Inferior parietal cortex (tissue), 1 donor: ENCODE data around the gene PLBD2.

Experiments
- DNase-seq: peaks from one replicate; pipeline ENCODE4 v3.0.0-alpha.2; 2016; ENCODE audit errors: extremely low spot score

PLBD2 gene

GRCh38 chr12:113370923-113371682 is 12.7 kb downstream of the PLBD2 start:
- no peak for DNase-seq

- DNase-seq = no peak
Observed at GRCh38 chr12:113371808-113372207, 13.4 kb downstream of the PLBD2 start.

- no peak for DNase-seq
Observed at GRCh38 chr12:113372371-113372770, 14.0 kb downstream of the PLBD2 start.

- DNase-seq = no peak
Observed at GRCh38 chr12:113373440-113373839, 15.1 kb downstream of the PLBD2 start.

- DNase-seq = no peak
Observed at GRCh38 chr12:113373969-113374368, 15.6 kb downstream of the PLBD2 start.

- DNase-seq = no peak
Observed at GRCh38 chr12:113374823-113375428, 16.5 kb downstream of the PLBD2 start.

- no peak for DNase-seq
Observed at GRCh38 chr12:113378291-113378690, 19.9 kb downstream of the PLBD2 start.

DNA sequence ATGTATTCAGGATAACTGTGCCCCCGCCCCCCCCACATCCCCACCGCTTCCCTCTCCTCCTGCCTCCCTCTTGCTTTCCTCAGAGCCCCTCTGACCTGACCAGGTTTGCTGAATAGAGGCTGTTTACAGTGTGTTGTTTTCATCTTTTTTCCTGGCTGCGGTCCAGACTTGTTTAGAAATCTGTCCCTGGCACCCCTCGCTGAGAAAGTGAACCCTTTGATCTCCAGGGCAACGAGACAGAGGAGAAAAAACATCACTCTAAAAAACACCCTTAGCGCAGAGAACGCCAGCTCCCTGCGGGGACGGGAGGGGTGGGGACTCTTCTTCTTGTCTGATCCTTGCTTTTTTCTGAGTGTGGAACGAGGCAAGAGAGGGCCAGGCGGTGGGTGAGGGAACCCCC is 22.8 kb downstream of the PLBD2 start:
- DNase-seq = no peak

- no peak for DNase-seq
Observed at GRCh38 chr12:113382206-113382605, 23.8 kb downstream of the PLBD2 start.

GRCh38 chr12:113384778-113385177 is 26.4 kb downstream of the PLBD2 start:
- no peak for DNase-seq

DNA sequence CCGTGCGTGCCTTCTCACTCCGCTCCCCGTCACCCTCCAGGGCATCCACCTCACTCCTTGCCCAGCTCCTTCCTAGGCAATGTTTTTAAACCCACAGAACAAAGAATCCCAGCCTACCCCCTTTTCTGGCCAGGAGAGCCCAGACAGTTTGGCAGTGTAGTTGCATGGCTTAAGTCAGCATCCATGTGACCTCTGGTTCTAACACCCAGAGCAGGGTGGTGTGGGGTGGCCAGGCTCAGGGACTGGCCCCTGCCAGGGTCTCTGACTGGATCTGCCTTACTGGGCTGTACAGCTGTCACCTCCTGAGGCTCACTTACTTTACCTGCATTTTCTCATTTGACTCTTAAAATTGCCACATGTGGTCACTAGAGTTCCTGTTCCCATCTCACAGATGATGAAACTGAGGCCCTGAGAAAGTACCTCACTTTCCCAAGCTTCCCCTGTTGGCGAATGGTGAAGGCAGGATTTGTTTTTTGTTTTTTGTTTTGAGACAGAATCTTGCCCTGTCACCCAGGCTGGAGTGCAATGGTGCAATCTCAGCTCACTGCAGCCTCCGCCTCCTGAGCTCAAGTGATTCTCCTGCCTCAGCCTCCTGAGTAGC is 27.0 kb downstream of the PLBD2 start:
- DNase-seq = no peak

DNA sequence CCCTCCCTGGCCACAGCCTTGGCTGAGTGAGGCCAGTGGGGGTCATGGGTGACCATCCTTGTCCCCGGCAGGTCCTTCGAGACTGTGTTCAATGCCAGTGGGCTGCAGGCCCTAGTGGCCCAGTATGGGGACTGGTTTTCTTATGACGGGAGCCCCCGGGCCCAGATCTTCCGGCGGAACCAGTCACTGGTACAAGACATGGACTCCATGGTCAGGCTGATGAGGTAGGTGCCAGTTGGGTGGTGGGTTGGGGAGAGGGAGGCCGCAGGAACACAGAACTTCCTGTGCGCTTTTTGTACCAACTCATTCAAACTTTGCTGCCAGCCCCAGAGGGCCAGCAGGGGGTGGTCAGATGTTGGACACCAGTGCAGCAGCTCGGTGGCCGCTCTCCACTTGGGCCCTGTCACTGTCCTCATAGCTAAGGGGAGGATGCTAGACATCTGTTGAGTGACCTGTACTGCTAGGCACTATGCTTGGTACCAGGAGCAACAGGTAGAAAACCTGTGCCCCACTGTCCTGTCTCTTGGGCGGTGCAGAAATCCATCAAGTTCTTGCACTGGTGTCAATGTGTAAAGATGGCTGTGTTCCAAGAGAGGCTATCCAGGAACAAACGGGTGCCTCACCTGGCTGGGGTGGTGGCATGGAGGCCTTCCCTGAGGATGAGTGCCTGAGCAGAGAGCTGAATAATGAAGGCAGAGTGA is 28.6 kb downstream of the PLBD2 start:
- DNase-seq = no peak

- DNase-seq = no peak
Observed at GRCh38 chr12:113387631-113388030, 29.2 kb downstream of the PLBD2 start.

DNA sequence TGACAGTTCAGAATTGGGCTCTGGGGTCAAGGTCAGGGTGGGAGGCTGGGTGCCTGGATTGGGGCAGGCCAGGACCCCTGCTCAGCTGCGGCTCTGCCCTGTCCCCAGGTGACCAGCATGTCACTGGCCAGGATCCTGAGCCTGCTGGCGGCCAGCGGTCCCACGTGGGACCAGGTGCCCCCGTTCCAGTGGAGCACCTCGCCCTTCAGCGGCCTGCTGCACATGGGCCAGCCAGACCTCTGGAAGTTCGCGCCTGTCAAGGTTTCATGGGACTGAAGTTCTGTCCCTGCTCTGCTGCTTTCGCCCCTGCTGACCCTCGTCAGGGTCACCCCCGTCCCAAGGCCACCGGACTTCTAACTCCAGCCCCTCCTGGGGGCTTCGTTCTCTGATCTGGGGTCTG is 30.0 kb downstream of the PLBD2 start:
- DNase-seq = no peak

- no peak for DNase-seq
Observed at GRCh38 chr12:113390064-113391043, 32.0 kb downstream of the PLBD2 start.

DNA sequence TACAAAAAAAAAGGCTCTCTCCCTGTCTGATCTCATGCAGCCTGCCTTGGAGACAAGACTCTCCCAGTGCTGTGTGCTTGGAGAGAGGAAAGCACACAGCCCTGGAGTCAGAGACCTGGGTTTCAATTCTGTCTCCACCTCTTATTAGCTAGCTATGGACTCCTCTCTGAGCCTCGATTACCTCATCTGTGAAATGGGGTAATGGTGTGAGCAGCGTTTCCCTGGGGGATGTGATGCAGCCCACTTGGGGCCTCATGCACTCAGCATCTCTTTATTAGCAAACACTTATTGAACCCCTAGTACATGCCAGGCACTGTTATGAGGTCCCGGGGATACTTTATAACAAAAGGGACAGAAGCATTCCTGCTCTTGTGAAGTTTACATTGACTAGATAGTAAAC is 32.8 kb downstream of the PLBD2 start:
- DNase-seq = no peak

GRCh38 chr12:113391650-113392337 is 33.4 kb downstream of the PLBD2 start:
- DNase-seq = no peak

DNA sequence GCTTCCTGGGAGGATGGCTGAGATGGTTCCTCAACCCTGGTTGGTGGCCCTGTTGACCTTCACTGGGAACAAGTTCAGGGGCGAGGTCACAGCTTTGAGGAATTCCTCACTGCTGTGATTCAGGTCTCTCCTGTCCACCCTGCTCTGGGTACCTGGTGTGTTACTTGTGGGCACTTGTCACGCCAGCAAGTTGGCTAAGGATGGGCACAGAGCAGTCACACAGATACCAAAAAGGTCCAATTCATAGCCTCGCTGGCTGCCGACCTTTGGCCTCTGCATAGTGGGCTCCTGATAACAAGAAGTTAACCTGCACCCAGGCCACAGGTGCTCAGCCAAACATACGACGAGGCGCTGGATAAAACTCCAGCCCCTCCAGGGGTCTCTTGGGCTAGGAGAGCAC is 34.1 kb downstream of the PLBD2 start:
- no peak for DNase-seq

DNA sequence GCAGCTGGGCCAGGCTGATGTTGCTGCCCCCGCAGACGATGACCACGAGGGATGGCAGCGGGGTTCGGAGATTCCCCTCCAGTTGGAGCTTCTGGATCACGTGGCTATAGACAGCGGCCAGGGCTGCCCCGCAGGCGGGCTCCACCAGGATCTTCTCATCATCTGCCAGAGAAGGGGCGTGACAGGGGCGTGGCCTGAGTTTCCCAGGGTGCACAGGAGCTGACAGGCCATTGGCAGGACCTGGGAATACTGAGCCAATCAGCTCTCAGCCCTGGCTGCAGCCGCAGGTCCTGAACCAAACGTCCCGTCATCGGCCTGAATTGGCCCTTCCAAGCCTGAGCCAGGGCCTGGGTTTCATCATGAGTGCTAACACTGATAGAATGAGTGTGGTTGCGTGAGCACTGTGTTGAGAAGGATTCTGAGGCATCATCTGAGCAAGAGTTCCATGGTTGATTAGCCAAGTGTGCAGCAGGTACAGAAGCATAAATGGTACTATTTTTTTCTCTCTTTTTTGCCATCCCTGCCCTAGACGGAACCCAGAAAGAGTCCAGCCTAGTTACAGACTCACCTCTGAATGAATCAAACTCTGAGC is 34.7 kb downstream of the PLBD2 start:
- DNase-seq = no peak

- no peak for DNase-seq
Observed at GRCh38 chr12:113393749-113394148, 35.4 kb downstream of the PLBD2 start.
